ENCODE results near the gene NDUFC2.

DNA sequence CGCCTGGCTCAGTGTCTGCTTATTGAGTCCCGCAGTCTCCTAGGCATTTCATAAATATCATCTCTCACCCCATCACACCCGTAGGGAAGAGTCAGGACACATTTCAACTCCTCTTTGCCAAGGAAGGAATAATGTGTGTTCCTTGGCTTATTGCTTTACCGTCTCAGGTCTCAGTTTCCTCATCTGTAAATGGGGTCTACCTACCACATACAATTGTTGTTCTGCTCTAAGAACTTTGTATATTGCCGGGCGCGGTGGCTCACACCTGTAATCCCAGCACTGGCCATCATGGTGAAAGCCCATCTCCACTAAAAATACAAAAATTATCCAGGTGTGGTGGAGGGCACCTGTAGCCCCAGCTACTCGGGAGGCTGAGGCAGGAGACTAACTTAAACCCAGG is 19.1 kb downstream of the NDUFC2 start:
- TF ChIP-seq, protein P1, sequence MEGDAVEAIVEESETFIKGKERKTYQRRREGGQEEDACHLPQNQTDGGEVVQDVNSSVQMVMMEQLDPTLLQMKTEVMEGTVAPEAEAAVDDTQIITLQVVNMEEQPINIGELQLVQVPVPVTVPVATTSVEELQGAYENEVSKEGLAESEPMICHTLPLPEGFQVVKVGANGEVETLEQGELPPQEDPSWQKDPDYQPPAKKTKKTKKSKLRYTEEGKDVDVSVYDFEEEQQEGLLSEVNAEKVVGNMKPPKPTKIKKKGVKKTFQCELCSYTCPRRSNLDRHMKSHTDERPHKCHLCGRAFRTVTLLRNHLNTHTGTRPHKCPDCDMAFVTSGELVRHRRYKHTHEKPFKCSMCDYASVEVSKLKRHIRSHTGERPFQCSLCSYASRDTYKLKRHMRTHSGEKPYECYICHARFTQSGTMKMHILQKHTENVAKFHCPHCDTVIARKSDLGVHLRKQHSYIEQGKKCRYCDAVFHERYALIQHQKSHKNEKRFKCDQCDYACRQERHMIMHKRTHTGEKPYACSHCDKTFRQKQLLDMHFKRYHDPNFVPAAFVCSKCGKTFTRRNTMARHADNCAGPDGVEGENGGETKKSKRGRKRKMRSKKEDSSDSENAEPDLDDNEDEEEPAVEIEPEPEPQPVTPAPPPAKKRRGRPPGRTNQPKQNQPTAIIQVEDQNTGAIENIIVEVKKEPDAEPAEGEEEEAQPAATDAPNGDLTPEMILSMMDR (IDR thresholded peaks at IDR 0.05; ENCODE audit: low read depth, low read length), result no peak
- TF ChIP-seq EZH2phosphoT487 (IDR thresholded peaks at IDR 0.05; ENCODE audit: low read depth), result no peak

Measured in OCI-LY3 (cell line).